22Rv1 (cell line): ENCODE measurements around the gene CDHR5.

Source experiments
- H3K27ac ChIP-seq: fragments of 450-650 bp; 2 replicates; pipeline ENCODE4 v1.5.1; 2017
- CTCF ChIP-seq: fragments of 450-650 bp; IDR thresholded peaks from 2 replicates; pipeline ENCODE4 v1.5.1; 2017; ENCODE audit warnings: mild to moderate bottlenecking
- ZFX ChIP-seq: fragments of 450-650 bp; IDR thresholded peaks from 2 replicates; pipeline ENCODE4 v1.6.1; 2017; ENCODE audit warnings: antibody characterized with exemption, borderline replicate concordance

Gene CDHR5

GRCh38 chr11:605286-606129, 19.2 kb downstream of the CDHR5 start:
- TF ChIP-seq CTCF, result no peak
- no peak for TF ChIP-seq ZFX
- 0 out of 2 replicates have a peak overlapping the region, but pooled peaks have one; percentile 17 for H3K27ac ChIP-seq

- no peak for TF ChIP-seq ZFX
- TF ChIP-seq CTCF, result no peak
- no peak overlapping the region for H3K27ac ChIP-seq
Measured at GRCh38 chr11:603154-603553, 21.6 kb downstream of the CDHR5 start.

DNA sequence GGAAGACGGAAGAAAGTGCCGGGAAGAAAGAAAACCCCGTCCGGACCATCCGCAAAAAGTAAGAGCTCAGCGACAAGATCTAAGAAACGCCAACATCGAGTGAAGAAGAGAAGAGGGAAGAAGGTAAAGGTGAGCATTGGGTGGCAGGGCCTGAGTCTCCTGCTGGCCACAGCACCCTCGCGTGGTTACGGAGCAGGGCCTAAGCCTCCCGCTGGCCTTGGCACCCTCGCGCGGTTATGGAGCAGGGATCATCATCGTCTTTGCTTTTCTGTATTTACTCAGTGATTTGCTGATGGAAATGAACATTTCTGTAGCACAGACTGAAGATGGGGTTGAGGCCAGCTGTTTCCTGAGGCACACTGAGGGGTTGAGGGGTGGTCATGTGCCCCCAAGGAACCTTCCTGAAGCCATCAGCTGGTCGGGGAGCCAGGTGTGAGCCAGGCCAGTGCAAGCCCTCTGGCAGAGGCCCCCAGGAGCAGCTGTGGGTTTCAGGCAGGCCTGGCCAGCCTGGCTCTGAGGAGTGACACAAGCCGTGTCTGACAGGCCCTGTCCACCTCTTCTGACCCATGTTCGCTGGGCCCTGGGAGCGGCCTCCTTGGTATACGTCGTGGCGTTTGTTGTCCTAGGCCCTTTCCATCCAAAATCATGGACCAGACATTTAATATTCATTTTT, 23.0 kb downstream of the CDHR5 start:
- no peak overlapping the region for H3K27ac ChIP-seq
- TF ChIP-seq ZFX (no peak), CTCF (no peak)

DNA sequence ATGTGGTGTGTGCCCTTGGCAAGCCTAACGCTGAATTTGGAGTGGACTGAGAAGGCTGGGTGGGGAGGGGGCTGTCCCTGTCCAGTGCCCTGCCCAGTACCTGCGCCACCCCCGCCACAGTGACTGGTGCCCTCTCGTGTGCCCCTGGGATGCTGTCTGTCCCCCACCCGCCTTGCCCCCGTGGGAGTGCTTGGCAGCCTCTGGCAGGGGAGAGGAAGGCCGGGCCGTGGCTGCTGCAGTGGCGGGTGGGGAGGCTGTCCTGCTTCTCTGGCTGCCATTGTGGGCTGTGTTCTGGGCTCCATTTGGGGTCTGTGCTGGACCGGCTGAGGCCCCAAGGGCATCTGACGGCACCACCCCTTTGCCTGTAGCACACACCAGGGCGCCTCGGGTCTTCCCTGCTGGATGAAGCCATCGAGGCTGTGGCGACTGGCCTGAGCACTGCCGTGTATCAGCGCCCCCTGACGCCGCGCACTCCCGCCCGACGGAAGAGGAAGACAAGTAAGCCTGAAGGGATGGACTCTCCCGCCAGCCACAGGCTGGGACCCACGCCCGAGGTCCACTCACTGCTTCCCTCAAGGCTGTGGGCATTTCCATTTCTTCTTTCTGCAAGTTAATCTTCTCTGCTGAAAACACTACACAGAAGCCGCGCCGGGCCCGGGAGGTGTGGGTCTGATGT, 26.6 kb downstream of the CDHR5 start:
- TF ChIP-seq ZFX (no peak), CTCF (no peak)
- no peak overlapping the region for H3K27ac ChIP-seq

DNA sequence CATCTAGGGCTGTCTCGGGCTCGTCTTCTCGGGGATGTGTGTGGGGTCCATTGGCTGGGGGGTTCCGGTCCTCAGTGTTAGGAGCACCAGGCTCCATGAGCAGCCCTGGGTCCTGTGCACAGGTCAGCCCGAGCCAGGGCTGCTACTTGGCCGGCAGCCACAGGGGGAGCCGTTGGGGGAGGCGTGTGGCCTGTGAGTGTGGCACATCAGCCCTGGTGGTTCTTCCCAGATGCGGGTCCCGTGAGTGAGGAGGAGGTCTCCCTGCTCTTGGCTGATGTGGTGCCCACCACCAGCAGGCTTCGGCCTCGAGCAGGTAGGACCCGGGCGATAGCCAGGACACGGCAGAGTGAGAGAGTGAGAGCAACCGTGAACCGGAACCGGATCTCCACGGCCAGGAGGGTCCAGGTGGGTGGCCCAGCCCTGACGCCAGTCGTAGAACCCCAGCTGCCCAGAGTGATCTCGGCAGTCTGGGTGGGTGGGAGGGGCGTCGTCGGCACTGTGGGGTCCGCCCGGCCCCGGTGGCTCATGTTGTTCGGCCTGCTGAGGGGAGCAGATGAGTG, 27.5 kb downstream of the CDHR5 start:
- TF ChIP-seq CTCF (no peak), ZFX (no peak)

DNA sequence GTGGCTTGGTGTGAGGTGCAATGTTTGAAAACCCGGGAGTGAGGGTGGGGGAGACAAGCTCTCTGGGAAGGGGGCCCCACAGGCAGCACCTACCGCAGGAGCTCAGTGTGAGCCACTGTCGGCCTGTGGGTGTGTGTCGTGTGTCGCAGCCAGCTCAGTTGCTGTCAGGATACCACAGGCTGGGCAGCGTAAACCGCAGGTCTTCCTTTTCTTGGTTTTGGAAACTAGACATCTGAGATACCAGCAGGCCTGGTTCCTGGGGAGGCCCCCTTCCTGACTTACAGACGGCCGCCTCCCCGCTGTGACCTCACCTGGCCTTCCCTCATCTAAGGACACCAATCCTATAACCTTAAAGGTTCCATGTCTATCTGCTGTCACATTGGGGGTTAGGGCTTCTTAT, 28.4 kb downstream of the CDHR5 start:
- no peak overlapping the region for H3K27ac ChIP-seq
- no peak for TF ChIP-seq CTCF

More for the DNA sequence above, 27.5 kb downstream of the CDHR5 start:
- H3K27ac ChIP-seq, result no peak overlapping the region
